HG03354 (cell line): ENCODE measurements around the gene SLC35E2B.
A peak's percentile ranks its signal among the peaks of the same experiment; 100 is the strongest.
"Not testable (repeated sequence)": the region's sequence is repeated elsewhere in the genome, so short reads cannot be mapped to it uniquely, and the experiment has no call there.

Source experiments
- ATAC-seq: cut with Tn5 transposase; IDR thresholded peaks from one replicate; pipeline ENCODE4 v1.9.1; 2021; ENCODE audit warnings: mild to moderate bottlenecking; ENCODE audit not compliant: unreplicated experiment, poor library complexity, severe bottlenecking

The SLC35E2B gene

GRCh38 chr1:1692714-1693647 is at the start of gene SLC35E2B:
TSS of gene SLC35E2B (minus strand) at chr1:1692795. CDS start at chr1:1676699, 16,096 bp downstream.
- peak; percentile 78 for ATAC-seq

- ATAC-seq: not testable (repeated sequence)
These were observed 48.4 kb upstream of the SLC35E2B start for GRCh38 chr1:1741013-1741412.

GRCh38 chr1:1738799-1739337 is 46.3 kb upstream of the SLC35E2B start:
- not testable (repeated sequence) for ATAC-seq

GRCh38 chr1:1737675-1738590 is 45.3 kb upstream of the SLC35E2B start:
- not testable (repeated sequence) for ATAC-seq

- no peak for ATAC-seq
These were observed 39.8 kb upstream of the SLC35E2B start for GRCh38 chr1:1732381-1732780.

GRCh38 chr1:1730870-1731269 is 38.3 kb upstream of the SLC35E2B start:
- no peak for ATAC-seq

- ATAC-seq: not testable (repeated sequence)
These were observed 37.6 kb upstream of the SLC35E2B start for GRCh38 chr1:1730230-1730629.

- ATAC-seq: not testable (repeated sequence)
These were observed 36.7 kb upstream of the SLC35E2B start for GRCh38 chr1:1729116-1729816.

GRCh38 chr1:1728308-1729005 is 35.9 kb upstream of the SLC35E2B start:
- ATAC-seq: not testable (repeated sequence)

- not testable (repeated sequence) for ATAC-seq
These were observed 34.6 kb upstream of the SLC35E2B start for GRCh38 chr1:1727131-1727651.

GRCh38 chr1:1726088-1726487 is 33.5 kb upstream of the SLC35E2B start:
- ATAC-seq: not testable (repeated sequence)

- ATAC-seq: peak; percentile 90
These were observed 31.7 kb upstream of the SLC35E2B start, which contains the start of gene CDK11A for GRCh38 chr1:1724035-1724864. TSS of gene CDK11A (minus strand) at chr1:1724357. CDS start at chr1:1722818, 1,539 bp downstream.

- ATAC-seq: no peak
These were observed 28.6 kb upstream of the SLC35E2B start for GRCh38 chr1:1721201-1721600.

GRCh38 chr1:1715109-1715883 is 22.7 kb upstream of the SLC35E2B start:
- not testable (repeated sequence) for ATAC-seq

GRCh38 chr1:1707897-1708296 is 15.3 kb upstream of the SLC35E2B start:
- ATAC-seq: not testable (repeated sequence)

GRCh38 chr1:1707241-1707640 is 14.6 kb upstream of the SLC35E2B start:
- not testable (repeated sequence) for ATAC-seq

- not testable (repeated sequence) for ATAC-seq
These were observed 13.0 kb upstream of the SLC35E2B start for GRCh38 chr1:1705623-1706022.
